HEK293 (cell line): ENCODE results near the gene BEST2.

Experiments
- CTCF ChIA-PET: fragments of 350-600 bp; formaldehyde crosslinking; extraction: SDS; loops from one replicate; lab custom pipeline; 2021; ENCODE audit warnings: antibody characterized with exemption; lab: Yijun Ruan, JAX
- POLR2A ChIA-PET: fragments of 300-600 bp; formaldehyde crosslinking; extraction: SDS; loops from one replicate; lab custom pipeline; 2020; ENCODE audit warnings: antibody characterized with exemption, inconsistent platforms; lab: Yijun Ruan, JAX
- H3K27ac ChIP-seq: fragments of 200-500 bp; sonication (Bioruptor generic); 2 replicates; pipeline ENCODE4 v1.5.1; 2014; ENCODE audit warnings: low read depth, low read length, control low read depth, inconsistent platforms; ENCODE audit errors: extremely low read depth
- H3K36me3 ChIP-seq, 2 experiments: fragments of 200-500 bp in 1 of 2; sonication (Bioruptor generic) in 1 of 2; 1 replicate in 1 of 2; 2 replicates in 1 of 2; pipeline ENCODE4 v1.5.1; 2014 to 2017; ENCODE audit warnings: inconsistent platforms in 2 of 2, low read length in 2 of 2; ENCODE audit not compliant: control insufficient read depth in 2 of 2, insufficient read depth in 1 of 2
- H3K4me1 ChIP-seq: fragments of 200-500 bp; sonication (Bioruptor generic); 2 replicates; pipeline ENCODE4 v1.5.1; 2014; ENCODE audit warnings: mild to moderate bottlenecking, low read length, inconsistent platforms; ENCODE audit not compliant: control insufficient read depth, insufficient read depth
- H3K4me3 ChIP-seq: 2 replicates; pipeline ENCODE4 v1.5.1; 2011; ENCODE audit warnings: low read depth, mild to moderate bottlenecking, control low read depth, low read length, moderate library complexity
- H3K9me3 ChIP-seq: fragments of 200-500 bp; sonication (Bioruptor generic); 2 replicates; pipeline ENCODE4 v1.5.1; 2014; ENCODE audit warnings: low read depth, low read length, inconsistent platforms; ENCODE audit not compliant: control insufficient read depth, insufficient read depth
- FEZF1 ChIP-seq: fragments of 450-650 bp; formaldehyde crosslinking; IDR thresholded peaks from 2 replicates; pipeline ENCODE4 v1.5.1; 2016; ENCODE audit warnings: missing biosample characterization, missing genetic modification characterization
- HOXD13 ChIP-seq: sonication (generic); formaldehyde crosslinking; IDR thresholded peaks from 2 replicates; pipeline ENCODE4 v1.8.0; 2022; ENCODE audit warnings: missing genetic modification reagents, borderline replicate concordance
- KLF9 ChIP-seq: fragments of 450-650 bp; formaldehyde crosslinking; IDR thresholded peaks from 2 replicates; pipeline ENCODE4 v1.5.1; 2016; ENCODE audit warnings: missing biosample characterization, missing genetic modification characterization, low read depth
- MYNN ChIP-seq: fragments of 450-650 bp; formaldehyde crosslinking; IDR thresholded peaks from 2 replicates; pipeline ENCODE4 v1.5.1; 2016; ENCODE audit warnings: missing biosample characterization, missing genetic modification characterization, borderline replicate concordance
- PBX3 ChIP-seq: sonication (generic); formaldehyde crosslinking; IDR thresholded peaks from 2 replicates; pipeline ENCODE4 v1.8.1; 2022; ENCODE audit warnings: mild to moderate bottlenecking, moderate library complexity, missing genetic modification reagents
- SCRT2 ChIP-seq: fragments of 450-650 bp; formaldehyde crosslinking; IDR thresholded peaks from 2 replicates; pipeline ENCODE4 v1.5.1; 2016; ENCODE audit warnings: missing biosample characterization, missing genetic modification characterization
- SP3 ChIP-seq: fragments of 450-650 bp; formaldehyde crosslinking; IDR thresholded peaks from 2 replicates; pipeline ENCODE4 v1.5.1; 2016; ENCODE audit warnings: missing biosample characterization, missing genetic modification characterization
- ZBTB21 ChIP-seq: fragments of 450-650 bp; formaldehyde crosslinking; IDR thresholded peaks from 2 replicates; pipeline ENCODE4 v1.5.1; 2017; ENCODE audit warnings: missing biosample characterization, missing genetic modification characterization
- ZEB2 ChIP-seq: fragments of 450-650 bp; formaldehyde crosslinking; IDR thresholded peaks from 2 replicates; pipeline ENCODE4 v1.5.1; 2016; ENCODE audit warnings: missing biosample characterization, missing genetic modification characterization
- ZNF140 ChIP-seq: fragments of 450-650 bp; formaldehyde crosslinking; IDR thresholded peaks from 2 replicates; pipeline ENCODE4 v1.5.1; 2016; ENCODE audit warnings: missing biosample characterization, missing genetic modification characterization
- ZNF24 ChIP-seq: fragments of 450-650 bp; formaldehyde crosslinking; IDR thresholded peaks from 2 replicates; pipeline ENCODE4 v1.5.1; 2016; ENCODE audit warnings: missing biosample characterization, missing genetic modification characterization
- ZNF335 ChIP-seq: fragments of 450-650 bp; formaldehyde crosslinking; conservative IDR thresholded peaks from 2 replicates; pipeline ENCODE4 v1.5.1; 2016; ENCODE audit warnings: missing biosample characterization, missing genetic modification characterization
- ZNF354C ChIP-seq: fragments of 450-650 bp; formaldehyde crosslinking; IDR thresholded peaks from 2 replicates; pipeline ENCODE4 v1.5.1; 2016; ENCODE audit warnings: missing biosample characterization, missing genetic modification characterization, low read depth, borderline replicate concordance
- ZNF521 ChIP-seq: fragments of 450-650 bp; formaldehyde crosslinking; IDR thresholded peaks from 2 replicates; pipeline ENCODE4 v1.5.1; 2017; ENCODE audit warnings: missing biosample characterization, mild to moderate bottlenecking, missing genetic modification characterization
- ZNF623 ChIP-seq: fragments of 450-650 bp; formaldehyde crosslinking; IDR thresholded peaks from 2 replicates; pipeline ENCODE4 v1.5.1; 2016; ENCODE audit warnings: missing biosample characterization, missing genetic modification characterization
- ZNF629 ChIP-seq: fragments of 450-650 bp; formaldehyde crosslinking; IDR thresholded peaks from 2 replicates; pipeline ENCODE4 v1.5.1; 2017; ENCODE audit warnings: missing biosample characterization, missing genetic modification characterization
- ZNF654 ChIP-seq: fragments of 450-650 bp; formaldehyde crosslinking; IDR thresholded peaks from 2 replicates; pipeline ENCODE4 v1.5.1; 2016; ENCODE audit warnings: low read depth, missing biosample characterization, missing genetic modification characterization
- ZNF704 ChIP-seq: fragments of 450-650 bp; formaldehyde crosslinking; IDR thresholded peaks from 2 replicates; pipeline ENCODE4 v1.5.1; 2016; ENCODE audit warnings: missing biosample characterization, missing genetic modification characterization
- ZNF707 ChIP-seq: fragments of 450-650 bp; formaldehyde crosslinking; IDR thresholded peaks from 2 replicates; pipeline ENCODE4 v1.5.1; 2016; ENCODE audit warnings: missing biosample characterization, missing genetic modification characterization
- ZNF747 ChIP-seq: fragments of 450-650 bp; formaldehyde crosslinking; IDR thresholded peaks from 2 replicates; pipeline ENCODE4 v1.5.1; 2016; ENCODE audit warnings: missing biosample characterization, missing genetic modification characterization
- ZNF768 ChIP-seq: fragments of 450-650 bp; formaldehyde crosslinking; IDR thresholded peaks from 2 replicates; pipeline ENCODE4 v1.5.1; 2018; ENCODE audit warnings: missing biosample characterization, mild to moderate bottlenecking, missing genetic modification characterization
- ZSCAN16 ChIP-seq: fragments of 450-650 bp; formaldehyde crosslinking; IDR thresholded peaks from 2 replicates; pipeline ENCODE4 v1.5.1; 2016; ENCODE audit warnings: missing biosample characterization, missing genetic modification characterization
- ZSCAN18 ChIP-seq: fragments of 450-650 bp; formaldehyde crosslinking; IDR thresholded peaks from 2 replicates; pipeline ENCODE4 v1.5.1; 2016; ENCODE audit warnings: missing biosample characterization, missing genetic modification characterization
- TF ChIP-seq, protein P1 (sequence below): fragments of 450-650 bp; formaldehyde crosslinking; IDR thresholded peaks from 2 replicates; pipeline ENCODE4 v1.5.1; 2016; ENCODE audit warnings: missing biosample characterization, missing genetic modification characterization
- TF ChIP-seq, protein P2 (sequence below): fragments of 450-650 bp; formaldehyde crosslinking; IDR thresholded peaks from 2 replicates; pipeline ENCODE4 v1.5.1; 2016; ENCODE audit warnings: missing biosample characterization, missing genetic modification characterization, borderline replicate concordance

BEST2 gene

DNA sequence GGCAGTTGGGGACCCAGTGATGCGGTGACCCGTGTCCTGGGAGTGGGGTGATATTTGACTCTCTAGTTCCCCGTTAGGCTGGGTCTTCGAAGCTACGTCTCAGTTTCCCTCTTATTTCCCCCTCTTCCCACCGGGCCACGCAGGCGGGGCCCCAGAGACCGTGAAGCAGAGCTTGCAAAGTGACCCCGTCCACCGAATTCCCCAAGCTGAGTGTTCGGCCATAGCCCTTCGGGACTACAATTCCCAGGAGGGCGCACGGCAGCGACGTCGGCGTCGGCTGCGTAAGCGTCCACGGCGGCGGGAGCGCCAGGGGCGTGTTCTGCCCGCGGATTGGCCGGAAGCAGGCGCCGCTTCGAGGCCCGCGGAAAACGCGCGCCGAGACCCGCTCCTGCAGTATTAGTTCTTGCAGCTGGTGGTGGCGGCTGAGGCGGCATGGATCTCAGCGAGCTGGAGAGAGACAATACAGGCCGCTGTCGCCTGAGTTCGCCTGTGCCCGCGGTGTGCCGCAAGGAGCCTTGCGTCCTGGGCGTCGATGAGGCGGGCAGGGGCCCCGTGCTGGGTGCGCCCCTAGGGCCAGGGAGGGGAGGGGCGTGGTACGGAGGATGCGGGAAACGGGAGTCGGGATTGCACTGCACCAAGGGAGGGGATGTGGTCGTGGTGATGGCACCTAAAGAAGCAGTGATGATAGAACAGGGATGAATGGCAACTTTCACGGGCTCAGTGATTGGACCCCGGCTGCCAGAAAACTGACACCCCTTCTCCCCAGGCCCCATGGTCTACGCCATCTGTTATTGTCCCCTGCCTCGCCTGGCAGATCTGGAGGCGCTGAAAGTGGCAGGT lies 54.9 kb downstream of the BEST2 start, which contains the start of gene RNASEH2A:
Gene RNASEH2A (plus strand): TSS at position 343 of the 840 bp plus-strand sequence. CDS start 90 bp downstream, at position 433.
- CTCF ChIA-PET: interaction anchor here (0.7 to 16.5 kb wide), 3 partner anchors 9 to 111 kb away, joined by 3 to 386 read pairs (median 8); no protein-coding TSS in a partner anchor
- Histone ChIP-seq H3K4me3 (peak within 1 kb of the TSS; percentile 68), H3K4me1 (no peaks in the 10 kb centered on the region; the same call in 1 of the 2 replicates), H3K36me3 (peaks cover 33 to 37% of the 10 kb centered on the region in 2 experiments; a peak in 2 of 3 replicates), H3K27ac (peak within 1 kb of the TSS; percentile 75), H3K9me3 (no peaks in the 10 kb centered on the region)
- POLR2A ChIA-PET: interaction anchor here (0.5 to 1.5 kb wide), 10 partner anchors 11 to 105 kb away, joined by 3 to 10 read pairs (median 4); partner anchors contain the start of genes JUNB and RTBDN
- TF ChIP-seq ZNF704 (tag by site-specific recombination) (no peak), ZNF747 (no peak), ZBTB21 (tag by site-specific recombination) (peak; percentile 23; the same call in 1 of the 2 replicates), FEZF1 (no peak), ZEB2 (peak; percentile 82), ZNF521 (no peak), ZNF629 (tag by site-specific recombination) (peak; percentile 60), ZSCAN16 (0 out of 2 replicates have a peak, but pooled peaks have one; percentile 12), ZNF707 (no peak; the same call in 1 of the 2 replicates), ZSCAN18 (tag by site-specific recombination) (0 out of 2 replicates have a peak, but pooled peaks have one; percentile 41), PBX3 (CRISPR knock-in tag) (no peak), ZNF335 (tag by site-specific recombination) (peak; percentile 97), SP3 (tag by site-specific recombination) (peak; percentile 85), MYNN (tag by site-specific recombination) (no peak), ZNF654 (tag by site-specific recombination) (no peak), HOXD13 (CRISPR knock-in tag) (no peak), ZNF140 (no peak), SCRT2 (tag by site-specific recombination) (no peak), ZNF623 (no peak), KLF9 (tag by site-specific recombination) (peak; percentile 97), ZNF354C (no peak), ZNF24 (tag by site-specific recombination) (0 out of 2 replicates have a peak, but pooled peaks have one; percentile 32), ZNF768 (tag by site-specific recombination) (no peak)
- TF ChIP-seq, protein P1, sequence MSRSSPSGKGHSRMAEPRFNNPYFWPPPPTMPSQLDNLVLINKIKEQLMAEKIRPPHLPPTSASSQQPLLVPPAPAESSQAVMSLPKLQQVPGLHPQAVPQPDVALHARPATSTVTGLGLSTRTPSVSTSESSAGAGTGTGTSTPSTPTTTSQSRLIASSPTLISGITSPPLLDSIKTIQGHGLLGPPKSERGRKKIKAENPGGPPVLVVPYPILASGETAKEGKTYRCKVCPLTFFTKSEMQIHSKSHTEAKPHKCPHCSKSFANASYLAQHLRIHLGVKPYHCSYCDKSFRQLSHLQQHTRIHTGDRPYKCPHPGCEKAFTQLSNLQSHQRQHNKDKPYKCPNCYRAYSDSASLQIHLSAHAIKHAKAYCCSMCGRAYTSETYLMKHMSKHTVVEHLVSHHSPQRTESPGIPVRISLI (tag by site-specific recombination): no peak
- TF ChIP-seq, protein P2, sequence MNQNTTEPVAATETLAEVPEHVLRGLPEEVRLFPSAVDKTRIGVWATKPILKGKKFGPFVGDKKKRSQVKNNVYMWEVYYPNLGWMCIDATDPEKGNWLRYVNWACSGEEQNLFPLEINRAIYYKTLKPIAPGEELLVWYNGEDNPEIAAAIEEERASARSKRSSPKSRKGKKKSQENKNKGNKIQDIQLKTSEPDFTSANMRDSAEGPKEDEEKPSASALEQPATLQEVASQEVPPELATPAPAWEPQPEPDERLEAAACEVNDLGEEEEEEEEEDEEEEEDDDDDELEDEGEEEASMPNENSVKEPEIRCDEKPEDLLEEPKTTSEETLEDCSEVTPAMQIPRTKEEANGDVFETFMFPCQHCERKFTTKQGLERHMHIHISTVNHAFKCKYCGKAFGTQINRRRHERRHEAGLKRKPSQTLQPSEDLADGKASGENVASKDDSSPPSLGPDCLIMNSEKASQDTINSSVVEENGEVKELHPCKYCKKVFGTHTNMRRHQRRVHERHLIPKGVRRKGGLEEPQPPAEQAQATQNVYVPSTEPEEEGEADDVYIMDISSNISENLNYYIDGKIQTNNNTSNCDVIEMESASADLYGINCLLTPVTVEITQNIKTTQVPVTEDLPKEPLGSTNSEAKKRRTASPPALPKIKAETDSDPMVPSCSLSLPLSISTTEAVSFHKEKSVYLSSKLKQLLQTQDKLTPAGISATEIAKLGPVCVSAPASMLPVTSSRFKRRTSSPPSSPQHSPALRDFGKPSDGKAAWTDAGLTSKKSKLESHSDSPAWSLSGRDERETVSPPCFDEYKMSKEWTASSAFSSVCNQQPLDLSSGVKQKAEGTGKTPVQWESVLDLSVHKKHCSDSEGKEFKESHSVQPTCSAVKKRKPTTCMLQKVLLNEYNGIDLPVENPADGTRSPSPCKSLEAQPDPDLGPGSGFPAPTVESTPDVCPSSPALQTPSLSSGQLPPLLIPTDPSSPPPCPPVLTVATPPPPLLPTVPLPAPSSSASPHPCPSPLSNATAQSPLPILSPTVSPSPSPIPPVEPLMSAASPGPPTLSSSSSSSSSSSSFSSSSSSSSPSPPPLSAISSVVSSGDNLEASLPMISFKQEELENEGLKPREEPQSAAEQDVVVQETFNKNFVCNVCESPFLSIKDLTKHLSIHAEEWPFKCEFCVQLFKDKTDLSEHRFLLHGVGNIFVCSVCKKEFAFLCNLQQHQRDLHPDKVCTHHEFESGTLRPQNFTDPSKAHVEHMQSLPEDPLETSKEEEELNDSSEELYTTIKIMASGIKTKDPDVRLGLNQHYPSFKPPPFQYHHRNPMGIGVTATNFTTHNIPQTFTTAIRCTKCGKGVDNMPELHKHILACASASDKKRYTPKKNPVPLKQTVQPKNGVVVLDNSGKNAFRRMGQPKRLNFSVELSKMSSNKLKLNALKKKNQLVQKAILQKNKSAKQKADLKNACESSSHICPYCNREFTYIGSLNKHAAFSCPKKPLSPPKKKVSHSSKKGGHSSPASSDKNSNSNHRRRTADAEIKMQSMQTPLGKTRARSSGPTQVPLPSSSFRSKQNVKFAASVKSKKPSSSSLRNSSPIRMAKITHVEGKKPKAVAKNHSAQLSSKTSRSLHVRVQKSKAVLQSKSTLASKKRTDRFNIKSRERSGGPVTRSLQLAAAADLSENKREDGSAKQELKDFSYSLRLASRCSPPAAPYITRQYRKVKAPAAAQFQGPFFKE: no peak
